Astrocyte of the cerebellum (primary cell): ENCODE results near the gene KDM5A.

Experiments used
- DNase-seq: peaks from one replicate; pipeline ENCODE4 v3.0.0-alpha.2; 2011; ENCODE audit warnings: low read depth
- H3K4me3 ChIP-seq: 2 replicates; pipeline ENCODE4 v1.5.1; 2011; ENCODE audit warnings: mild to moderate bottlenecking, low read depth, low read length, moderate library complexity
- in situ Hi-C: cut with HindIII; loops from 2 replicates; pipeline ENCODE4 v1.10.0; 2017; ENCODE audit warnings: low sequenced_read_pairs
- TF ChIP-seq, protein P1 (sequence below): IDR thresholded peaks from 2 replicates; pipeline ENCODE4 v1.5.1; 2012; ENCODE audit warnings: low read length, low read depth, moderate library complexity, mild to moderate bottlenecking; ENCODE audit errors: missing control alignments

The KDM5A gene

DNA sequence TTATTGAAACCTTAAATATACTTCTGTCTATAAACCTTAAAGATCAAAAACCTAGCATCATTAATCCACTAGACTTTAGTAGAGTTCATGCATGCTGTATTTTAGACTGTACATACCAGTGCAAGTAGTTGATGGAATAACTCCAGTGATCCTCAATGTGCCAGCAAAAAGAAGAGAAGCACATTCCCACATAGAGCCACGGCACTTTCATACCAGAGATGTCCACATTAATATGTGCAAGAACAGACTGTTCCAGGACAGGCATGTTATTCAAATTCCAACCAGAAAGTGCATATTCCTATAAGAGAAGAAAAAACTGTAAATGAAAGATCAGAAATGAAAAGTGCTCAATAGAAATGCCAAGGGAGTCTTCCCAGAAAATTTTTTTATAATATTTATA is 55.0 kb downstream of the KDM5A start:
- in situ Hi-C loops: no loop called here
- TF ChIP-seq, protein P1, sequence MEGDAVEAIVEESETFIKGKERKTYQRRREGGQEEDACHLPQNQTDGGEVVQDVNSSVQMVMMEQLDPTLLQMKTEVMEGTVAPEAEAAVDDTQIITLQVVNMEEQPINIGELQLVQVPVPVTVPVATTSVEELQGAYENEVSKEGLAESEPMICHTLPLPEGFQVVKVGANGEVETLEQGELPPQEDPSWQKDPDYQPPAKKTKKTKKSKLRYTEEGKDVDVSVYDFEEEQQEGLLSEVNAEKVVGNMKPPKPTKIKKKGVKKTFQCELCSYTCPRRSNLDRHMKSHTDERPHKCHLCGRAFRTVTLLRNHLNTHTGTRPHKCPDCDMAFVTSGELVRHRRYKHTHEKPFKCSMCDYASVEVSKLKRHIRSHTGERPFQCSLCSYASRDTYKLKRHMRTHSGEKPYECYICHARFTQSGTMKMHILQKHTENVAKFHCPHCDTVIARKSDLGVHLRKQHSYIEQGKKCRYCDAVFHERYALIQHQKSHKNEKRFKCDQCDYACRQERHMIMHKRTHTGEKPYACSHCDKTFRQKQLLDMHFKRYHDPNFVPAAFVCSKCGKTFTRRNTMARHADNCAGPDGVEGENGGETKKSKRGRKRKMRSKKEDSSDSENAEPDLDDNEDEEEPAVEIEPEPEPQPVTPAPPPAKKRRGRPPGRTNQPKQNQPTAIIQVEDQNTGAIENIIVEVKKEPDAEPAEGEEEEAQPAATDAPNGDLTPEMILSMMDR: no peak
- H3K4me3 ChIP-seq: no peak overlapping the region
- DNase-seq: no peak

DNA sequence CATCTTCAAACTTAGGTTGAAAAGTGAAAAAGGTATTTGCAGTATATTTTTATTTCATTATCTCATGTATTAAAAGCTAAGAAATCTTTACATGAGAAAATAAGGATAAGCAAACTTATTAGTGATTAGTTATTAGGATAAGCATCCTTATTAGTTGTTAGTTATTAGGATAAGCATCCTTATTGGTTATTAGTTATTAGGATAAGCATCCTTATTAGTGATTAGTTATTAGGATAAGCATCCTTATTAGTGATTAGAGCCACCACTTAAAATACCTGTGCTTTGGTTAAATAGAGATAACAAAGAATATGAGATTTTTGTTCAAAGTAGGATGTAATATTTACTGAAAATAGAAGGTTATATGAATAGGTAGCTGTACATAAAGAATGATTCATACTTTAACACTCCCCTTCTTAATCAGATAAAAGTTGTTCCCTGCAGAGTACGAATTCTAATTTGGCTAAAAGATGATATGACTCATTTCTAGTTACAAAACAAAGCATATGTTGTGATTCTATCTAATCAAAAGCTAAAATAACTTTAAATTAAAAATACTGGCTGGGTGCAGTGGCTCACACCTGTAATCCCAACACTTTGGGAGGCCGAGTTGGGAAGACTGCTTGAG is 56.4 kb downstream of the KDM5A start:
- no peak overlapping the region for H3K4me3 ChIP-seq
- TF ChIP-seq, protein P1: no peak
- no peak for DNase-seq
- in situ Hi-C loops: no loop called here

DNA sequence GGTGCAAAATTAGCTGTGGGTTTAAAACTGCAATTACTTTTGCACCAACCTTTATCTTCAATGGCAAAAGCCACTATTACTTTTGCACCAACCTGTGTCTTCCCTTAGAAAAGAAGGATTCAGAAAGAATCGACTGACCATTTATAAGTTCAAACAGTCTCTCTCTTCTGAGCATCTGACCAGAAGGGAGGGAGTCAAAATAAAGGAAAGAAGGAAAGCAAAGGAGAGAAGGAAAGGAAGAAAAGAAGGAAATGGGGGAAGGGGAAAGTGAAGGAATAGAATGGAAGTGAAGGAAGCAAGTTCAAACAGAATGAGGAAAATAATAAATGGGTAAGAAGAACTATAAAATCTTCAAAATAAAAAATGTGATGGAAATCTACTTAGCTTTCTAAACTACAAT is 57.8 kb downstream of the KDM5A start:
- TF ChIP-seq, protein P1: no peak
- no peak for DNase-seq
- in situ Hi-C loops: no loop called here
- no peak overlapping the region for H3K4me3 ChIP-seq

DNA sequence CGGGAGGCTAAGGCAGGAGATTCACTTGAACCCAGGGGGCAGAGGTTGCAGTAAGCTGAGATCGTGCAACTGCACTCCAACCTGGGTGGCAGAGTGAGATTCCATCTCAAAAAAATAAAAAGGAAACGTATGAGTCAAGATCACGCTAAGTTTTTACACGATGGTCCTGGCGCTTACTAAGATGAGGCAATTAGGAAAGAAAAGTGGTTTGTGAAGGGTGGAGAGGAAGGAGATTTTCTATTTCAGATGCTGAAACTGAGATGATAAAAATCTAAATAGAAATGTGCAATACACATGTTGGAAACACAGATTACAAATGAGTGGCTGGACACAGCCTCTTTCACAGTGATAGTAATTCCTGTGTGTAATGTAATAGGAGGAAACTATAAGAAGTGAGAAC is 63.2 kb downstream of the KDM5A start:
- in situ Hi-C loops: no loop called here
- no peak for DNase-seq
- TF ChIP-seq, protein P1: no peak
- no peak overlapping the region for H3K4me3 ChIP-seq

DNA sequence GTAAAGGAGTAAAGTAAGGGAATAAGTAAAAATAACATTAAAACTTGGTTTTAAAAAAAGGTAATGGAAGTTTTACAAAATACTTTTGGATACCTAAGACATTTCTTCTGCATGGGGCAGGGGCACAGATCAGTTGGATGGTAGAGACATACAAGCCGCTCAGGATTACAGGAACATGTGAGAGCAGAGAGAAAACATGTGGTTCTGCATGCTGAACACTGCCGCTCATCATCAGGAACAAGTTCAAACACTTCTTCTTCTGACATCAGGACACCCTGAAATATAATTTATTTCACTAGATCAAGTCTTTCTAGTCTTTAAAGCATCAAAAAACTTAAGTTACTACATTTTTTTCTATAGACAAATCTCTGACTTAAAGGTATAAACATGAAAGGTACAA is 65.6 kb downstream of the KDM5A start:
- no peak overlapping the region for H3K4me3 ChIP-seq
- TF ChIP-seq, protein P1: no peak
- in situ Hi-C loops: no loop called here
- DNase-seq: no peak

DNA sequence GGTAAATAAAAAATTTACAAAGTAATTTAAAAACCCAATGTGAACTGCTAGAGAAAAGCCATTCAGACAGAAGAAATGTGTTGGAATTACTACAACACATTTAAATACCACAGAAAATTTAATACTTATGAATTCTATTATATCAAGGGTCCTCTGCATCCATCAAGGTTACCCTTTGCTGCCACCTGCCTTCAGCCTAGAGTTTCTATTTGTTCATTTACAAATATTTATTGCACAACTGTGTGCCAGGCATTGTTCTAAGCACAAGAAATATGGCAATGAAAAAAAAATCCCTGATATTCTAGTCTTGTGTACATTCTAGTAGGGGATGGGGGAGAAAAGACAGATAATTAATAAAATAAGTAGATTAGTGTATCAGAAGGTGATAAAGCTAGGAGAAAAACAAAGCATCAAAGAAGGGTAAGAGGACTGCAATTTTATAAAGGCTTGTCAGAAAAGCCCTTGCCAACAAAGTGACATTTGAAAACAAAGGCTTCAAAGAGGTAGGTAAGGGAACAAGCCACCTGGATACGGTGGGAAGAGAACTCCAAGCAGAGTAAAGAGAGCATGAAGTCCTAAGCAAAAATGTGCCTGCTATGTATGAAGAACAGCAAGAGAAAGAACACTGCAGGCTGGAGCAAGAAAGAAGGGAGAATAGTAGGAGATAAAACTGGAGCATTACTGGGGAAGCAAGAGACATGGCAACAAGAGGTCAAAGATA is 67.4 kb downstream of the KDM5A start:
- TF ChIP-seq, protein P1: peak; percentile 29
- H3K4me3 ChIP-seq: no peak overlapping the region
- in situ Hi-C loops: no loop called here
- DNase-seq: no peak
